GM13977 (cell line): ENCODE data around the gene BEND3.

Experiments used
- DNase-seq: peaks from one replicate; pipeline ENCODE4 v3.0.0; 2012; ENCODE audit warnings: low spot score
- CTCF ChIP-seq: IDR thresholded peaks from 2 replicates; pipeline ENCODE4 v1.5.1; 2012; ENCODE audit warnings: mild to moderate bottlenecking, control low read depth; ENCODE audit not compliant: insufficient read depth; ENCODE audit errors: extremely low read depth, missing control alignments
- in situ Hi-C: fragments of 300-500 bp; cut with MboI; formaldehyde crosslinking; loops from one replicate; pipeline ENCODE4 v1.12.0; 2022; ENCODE audit warnings: low sequenced_read_pairs, low pct_unique_long_range_greater_than_20kb, mixed read lengths, inconsistent platforms; ENCODE audit not compliant: unreplicated experiment

BEND3 gene

GRCh38 chr6:107107791-107108190, 7.5 kb downstream of the BEND3 start:
- no peak for DNase-seq
- TF ChIP-seq CTCF = no peak
- in situ Hi-C loops = no loop called here

GRCh38 chr6:107106165-107106564, 9.2 kb downstream of the BEND3 start:
- no peak for TF ChIP-seq CTCF
- no peak for DNase-seq
- in situ Hi-C loops = no loop called here

- in situ Hi-C loops = no loop called here
- DNase-seq = no peak
- TF ChIP-seq CTCF = no peak
Observed at GRCh38 chr6:107105511-107106116, 9.7 kb downstream of the BEND3 start.

- DNase-seq = no peak
- no peak for TF ChIP-seq CTCF
- in situ Hi-C loops = no loop called here
Observed at GRCh38 chr6:107103082-107103481, 12.2 kb downstream of the BEND3 start.

- in situ Hi-C loops = no loop called here
- no peak for TF ChIP-seq CTCF
- DNase-seq = no peak
Observed at GRCh38 chr6:107102414-107102805, 12.9 kb downstream of the BEND3 start.

GRCh38 chr6:107101686-107102413, 13.5 kb downstream of the BEND3 start:
- DNase-seq = no peak
- TF ChIP-seq CTCF = no peak
- in situ Hi-C loops = no loop called here
